ENCODE measurements around the gene SNX20. TPM values are rescaled to one million over a fixed set of nuclear protein-coding genes. Genes with fewer than 3 reads are reported as not detected.

Gene SNX20
- total RNA-seq, 6 experiments from 2014 or later: 0.31 to 1.9 (median 0.71) TPM

GRCh38 chr16:50711040-50711439 lies 29.9 kb upstream of the SNX20 start:
- H3K27ac ChIP-seq: no peak overlapping the region
- H3K36me3 ChIP-seq: no peaks in the 10 kb centered on the region
- H3K9me3 ChIP-seq: no peaks in the 10 kb centered on the region
- no peaks in the 10 kb centered on the region for H3K27me3 ChIP-seq
- WGBS (ENCODE audit: insufficient coverage, low coverage, low lambda C conversion rate, missing lambda C conversion rate): 96% methylated on average over 12 of the region's 21 CpGs
- no peaks in the 10 kb centered on the region for H3K4me1 ChIP-seq
- no peak overlapping the region for H3K4me3 ChIP-seq
- intact Hi-C loops (cut with DNase I): no loop called here
- no peak for DNase-seq
- ATAC-seq: no peak
- TF ChIP-seq POLR2A (IDR thresholded peaks at IDR 0.05) (no peak), CTCF (IDR thresholded peaks at IDR 0.05) (no peak)

GRCh38 chr16:50709980-50710379 lies 28.9 kb upstream of the SNX20 start:
- Histone ChIP-seq H3K27me3 (no peaks in the 10 kb centered on the region), H3K36me3 (no peaks in the 10 kb centered on the region), H3K9me3 (no peaks in the 10 kb centered on the region), H3K4me3 (no peak overlapping the region), H3K4me1 (no peaks in the 10 kb centered on the region), H3K27ac (no peak overlapping the region)
- DNase-seq: no peak
- ATAC-seq: no peak
- TF ChIP-seq CTCF (IDR thresholded peaks at IDR 0.05) (no peak), POLR2A (IDR thresholded peaks at IDR 0.05) (no peak)
- 94% methylated on average over 2 of the region's 5 CpGs for WGBS (ENCODE audit: insufficient coverage, low coverage, low lambda C conversion rate, missing lambda C conversion rate)
- intact Hi-C loops (cut with DNase I): no loop called here

GRCh38 chr16:50709061-50709684 lies 28.1 kb upstream of the SNX20 start:
- TF ChIP-seq POLR2A (IDR thresholded peaks at IDR 0.05) (no peak), CTCF (IDR thresholded peaks at IDR 0.05) (no peak)
- WGBS (ENCODE audit: insufficient coverage, low coverage, low lambda C conversion rate, missing lambda C conversion rate): 65% methylated on average over 5 of the region's 8 CpGs
- Histone ChIP-seq H3K9me3 (peaks cover 0 to 3% (median 0%) of the 10 kb centered on the region in 4 donors), H3K4me3 (no peak overlapping the region), H3K27ac (no peak overlapping the region), H3K4me1 (no peaks in the 10 kb centered on the region), H3K27me3 (no peaks in the 10 kb centered on the region), H3K36me3 (no peaks in the 10 kb centered on the region)
- ATAC-seq: peak; percentile 51 to 77 (median 60)
- intact Hi-C loops (cut with DNase I): no loop called here
- DNase-seq: no peak

GRCh38 chr16:50708373-50709060 lies 27.4 kb upstream of the SNX20 start:
- Histone ChIP-seq H3K9me3 (peaks cover 0 to 6% (median 0%) of the 10 kb centered on the region in 4 donors), H3K36me3 (no peaks in the 10 kb centered on the region), H3K27me3 (no peaks in the 10 kb centered on the region), H3K27ac (no peak overlapping the region), H3K4me3 (no peak overlapping the region), H3K4me1 (no peaks in the 10 kb centered on the region)
- intact Hi-C loops (cut with DNase I): no loop called here
- ATAC-seq: peak in 2 of 4 donors; percentile 18 to 22
- TF ChIP-seq POLR2A (IDR thresholded peaks at IDR 0.05): no peak
- no peak for TF ChIP-seq CTCF (IDR thresholded peaks at IDR 0.05)
- no CpG with 5 or more reads among the region's 10 CpGs for WGBS (ENCODE audit: insufficient coverage, low coverage, low lambda C conversion rate, missing lambda C conversion rate)
- DNase-seq: no peak
